Activated CD8-positive, alpha-beta memory T cell treated with anti-CD3 and anti-CD28 coated beads for 36 hours (primary cell): ENCODE data around the gene SFSWAP. TPM values are rescaled to one million over a fixed set of nuclear protein-coding genes. Genes with fewer than 3 reads are reported as not detected.

ENCODE experiments used
- CTCF ChIA-PET: fragments of 350-600 bp; sonication (Branson Sonifier 250); formaldehyde crosslinking; loops from one replicate; lab custom pipeline; 2021; ENCODE audit warnings: antibody characterized with exemption; lab: Charles Lee
- POLR2A ChIA-PET: fragments of 350-600 bp; sonication (Branson Sonifier 250); formaldehyde crosslinking; loops from one replicate; lab custom pipeline; 2021; ENCODE audit warnings: antibody characterized with exemption; lab: Charles Lee
- total RNA-seq, 2 experiments: library from RNA; stranded (reverse); gene quantifications; one replicate each; pipeline ENCODE4 v1.2.3, GENCODE V29; 2021

Gene SFSWAP
- total RNA-seq, 2 experiments from 2014 or later, result 54.4 to 55.3 TPM

DNA sequence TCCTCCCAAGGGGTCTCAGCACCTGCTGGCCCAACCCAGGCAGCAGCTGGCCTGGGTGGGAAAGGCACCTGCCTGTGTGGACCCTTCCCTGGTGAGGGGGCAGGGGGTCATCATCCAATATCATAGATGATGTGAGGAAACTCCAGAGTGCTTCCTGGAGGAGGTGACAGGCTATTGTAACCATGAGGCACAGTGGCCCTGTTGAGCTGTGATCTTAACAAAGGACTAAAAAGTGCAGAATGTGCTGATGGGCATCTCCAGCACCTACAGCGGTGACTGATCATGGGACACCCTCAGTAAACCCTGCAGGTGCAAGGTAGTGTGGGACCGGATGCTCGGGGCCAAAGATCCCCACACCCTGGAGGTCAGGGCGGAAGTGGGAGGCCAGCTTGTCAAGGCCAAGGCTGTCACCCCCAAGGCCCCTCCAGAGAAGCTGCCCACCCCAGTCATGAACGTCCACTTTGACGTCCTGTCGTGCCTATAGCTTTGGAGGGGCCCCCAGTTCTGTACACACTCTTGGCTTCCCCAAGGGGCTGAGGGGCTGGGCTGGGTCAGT lies 124.8 kb downstream of the SFSWAP start:
- CTCF ChIA-PET, result no interaction called here
- POLR2A ChIA-PET, result no interaction called here

DNA sequence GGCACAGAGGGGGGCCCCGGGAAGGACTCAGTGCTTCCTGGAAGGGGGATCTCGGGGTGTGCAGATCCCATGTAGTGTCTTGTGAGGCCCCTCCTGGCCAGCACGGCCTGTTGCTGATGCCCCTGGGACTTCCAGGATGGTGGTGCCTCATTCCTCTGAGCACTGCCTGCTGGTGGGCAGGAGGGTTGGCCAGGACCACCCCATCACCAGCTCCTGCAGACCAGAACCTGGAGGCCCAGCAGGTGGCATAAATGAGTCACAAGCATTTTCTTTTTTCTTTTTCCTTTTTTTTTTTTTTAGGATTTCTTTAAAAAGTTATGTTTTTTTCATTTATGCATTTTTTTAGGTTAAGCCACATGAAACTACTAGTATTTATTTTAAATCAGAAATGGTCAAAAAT lies 125.3 kb downstream of the SFSWAP start:
- CTCF ChIA-PET, result no interaction called here
- POLR2A ChIA-PET, result no interaction called here

DNA sequence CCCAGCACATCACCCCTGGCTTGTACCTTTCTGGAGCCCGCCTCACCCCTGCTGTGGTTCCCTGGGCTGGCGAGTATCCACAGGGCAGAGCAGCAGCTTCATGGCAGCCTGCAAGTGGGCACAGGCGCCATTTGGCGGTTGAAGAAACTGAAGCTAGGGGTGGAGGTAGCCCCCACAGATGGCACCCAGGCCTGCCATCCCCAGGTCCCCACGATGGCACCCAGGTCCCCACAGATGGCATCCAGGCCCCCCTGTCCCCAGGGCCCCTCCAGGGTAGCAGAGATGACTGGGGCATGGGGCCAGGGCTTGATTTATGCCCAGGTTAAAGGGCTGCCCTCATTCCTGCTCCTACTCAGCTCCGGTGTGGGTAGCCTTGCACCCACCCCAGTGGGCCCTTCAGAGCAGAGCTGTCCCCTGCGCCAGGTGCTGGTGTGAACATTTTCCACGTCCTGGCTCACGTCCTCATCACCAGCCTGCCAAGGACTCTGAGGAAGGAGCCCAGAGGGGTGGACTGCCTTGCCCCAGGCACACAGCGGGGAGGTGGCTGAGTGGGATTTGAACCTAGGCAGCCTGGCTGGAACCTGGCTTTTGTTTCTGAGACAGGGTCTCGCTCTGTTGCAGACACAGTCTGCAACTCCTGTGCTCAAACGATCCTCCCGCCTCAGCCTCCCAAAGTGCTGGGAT lies 126.0 kb downstream of the SFSWAP start:
- CTCF ChIA-PET, result no interaction called here
- POLR2A ChIA-PET, result no interaction called here

DNA sequence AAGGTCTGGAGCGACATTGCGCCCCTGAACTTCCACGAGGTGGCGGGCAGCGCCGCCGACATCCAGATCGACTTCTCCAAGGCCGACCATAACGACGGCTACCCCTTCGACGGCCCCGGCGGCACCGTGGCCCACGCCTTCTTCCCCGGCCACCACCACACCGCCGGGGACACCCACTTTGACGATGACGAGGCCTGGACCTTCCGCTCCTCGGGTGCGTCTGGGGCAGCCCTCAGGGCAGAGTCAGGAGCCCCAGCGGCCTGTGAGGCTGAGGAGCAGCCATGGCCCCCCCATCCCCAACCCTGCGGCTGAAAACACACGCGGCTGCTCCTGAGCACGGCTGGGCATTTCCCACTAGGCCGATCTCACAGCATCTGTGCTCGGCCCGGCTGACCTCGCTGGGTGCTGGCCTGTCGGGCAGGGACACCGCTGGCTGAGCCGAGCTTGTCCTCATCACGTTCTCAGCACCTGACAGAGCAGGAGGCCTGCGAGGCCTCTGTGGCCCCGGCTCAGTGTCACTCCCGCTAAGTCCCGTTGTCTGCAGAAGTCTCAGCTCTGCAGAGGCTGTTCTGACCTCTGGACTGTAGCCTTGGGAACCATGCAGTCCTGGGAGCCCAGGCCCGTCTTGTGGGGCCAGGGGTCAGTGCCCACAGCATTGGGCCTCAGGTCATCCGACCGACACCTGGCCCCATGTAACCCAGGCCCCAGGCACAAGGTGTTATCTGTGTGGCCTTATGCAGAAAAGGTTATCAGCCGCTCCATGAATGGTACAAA lies 129.9 kb downstream of the SFSWAP start:
- ChIA-PET POLR2A (no interaction called here), CTCF (no interaction called here)

DNA sequence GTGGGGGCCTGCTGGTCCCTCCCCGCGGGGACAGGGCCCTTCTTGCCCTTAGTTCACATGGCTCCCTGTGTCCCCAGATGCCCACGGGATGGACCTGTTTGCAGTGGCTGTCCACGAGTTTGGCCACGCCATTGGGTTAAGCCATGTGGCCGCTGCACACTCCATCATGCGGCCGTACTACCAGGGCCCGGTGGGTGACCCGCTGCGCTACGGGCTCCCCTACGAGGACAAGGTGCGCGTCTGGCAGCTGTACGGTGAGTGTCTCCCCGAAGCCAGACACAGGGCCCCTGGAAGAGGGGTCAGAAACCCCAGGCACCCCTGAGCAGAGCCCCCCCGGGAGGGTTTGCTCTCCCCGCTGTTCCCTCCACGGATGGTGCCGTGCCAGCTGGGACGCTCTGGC lies 130.7 kb downstream of the SFSWAP start:
- ChIA-PET CTCF (no interaction called here), POLR2A (no interaction called here)

GRCh38 chr12:131842169-131842568 lies 131.3 kb downstream of the SFSWAP start:
- CTCF ChIA-PET, result no interaction called here
- POLR2A ChIA-PET, result no interaction called here

DNA sequence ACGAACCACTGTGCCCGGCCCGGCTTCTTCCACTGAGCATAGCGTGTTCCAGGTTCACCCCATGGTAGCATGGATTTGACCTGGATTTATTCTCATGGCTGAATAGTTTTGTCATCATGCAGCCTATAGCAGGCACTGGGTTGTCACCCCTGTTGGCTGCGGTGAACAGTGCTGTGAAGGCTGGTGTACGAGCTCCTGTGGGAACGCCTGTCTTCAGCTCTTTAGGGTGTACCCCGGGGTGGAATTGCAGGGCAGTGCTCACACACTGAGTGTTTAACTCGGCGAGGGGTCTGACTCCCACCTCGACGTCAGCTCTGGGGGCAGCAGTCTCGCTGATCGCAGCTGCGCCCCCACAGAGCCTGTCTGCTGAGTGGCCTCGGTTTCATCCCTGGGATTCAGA lies 132.6 kb downstream of the SFSWAP start:
- POLR2A ChIA-PET, result no interaction called here
- CTCF ChIA-PET, result no interaction called here

DNA sequence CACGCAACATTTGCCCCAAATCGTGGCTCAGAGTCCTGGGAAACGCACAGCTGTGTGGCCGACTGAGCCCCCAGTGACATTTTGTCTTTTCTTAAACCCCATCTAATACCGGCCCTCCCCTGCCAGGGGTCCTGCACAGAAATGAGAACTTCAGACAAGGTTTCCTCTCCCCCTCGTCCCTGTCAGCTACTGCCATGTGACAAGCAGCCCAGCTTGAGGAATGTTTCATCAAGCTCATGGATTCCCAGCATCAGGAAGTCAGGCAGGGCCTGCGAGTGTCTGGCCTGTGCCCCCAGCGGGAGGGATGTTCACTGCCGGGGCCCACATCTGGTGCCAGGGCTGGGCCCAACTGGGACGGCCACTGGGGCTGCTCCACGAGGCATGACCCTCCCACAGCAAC lies 133.2 kb downstream of the SFSWAP start:
- CTCF ChIA-PET, result no interaction called here
- POLR2A ChIA-PET, result no interaction called here

DNA sequence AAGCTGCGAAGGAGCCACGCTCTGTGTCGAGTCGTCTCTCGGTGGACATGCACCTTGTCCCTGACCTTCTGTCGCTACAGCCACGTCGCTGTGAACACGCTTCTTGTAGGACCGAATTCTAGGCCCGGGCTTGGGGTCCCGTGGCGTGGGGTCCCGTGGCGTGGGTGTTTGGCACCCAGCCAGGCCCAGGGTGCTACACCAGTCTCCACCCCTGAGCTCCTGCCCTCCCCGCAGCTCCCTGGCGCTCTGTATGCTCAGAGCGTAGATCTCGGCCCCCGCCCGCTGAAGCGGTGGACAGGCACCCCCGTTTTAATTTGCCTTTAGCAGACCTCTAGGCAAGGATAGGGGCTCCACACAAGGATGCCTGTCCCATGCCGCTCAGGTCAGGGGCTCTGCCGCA lies 133.8 kb downstream of the SFSWAP start:
- ChIA-PET POLR2A (no interaction called here), CTCF (no interaction called here)

DNA sequence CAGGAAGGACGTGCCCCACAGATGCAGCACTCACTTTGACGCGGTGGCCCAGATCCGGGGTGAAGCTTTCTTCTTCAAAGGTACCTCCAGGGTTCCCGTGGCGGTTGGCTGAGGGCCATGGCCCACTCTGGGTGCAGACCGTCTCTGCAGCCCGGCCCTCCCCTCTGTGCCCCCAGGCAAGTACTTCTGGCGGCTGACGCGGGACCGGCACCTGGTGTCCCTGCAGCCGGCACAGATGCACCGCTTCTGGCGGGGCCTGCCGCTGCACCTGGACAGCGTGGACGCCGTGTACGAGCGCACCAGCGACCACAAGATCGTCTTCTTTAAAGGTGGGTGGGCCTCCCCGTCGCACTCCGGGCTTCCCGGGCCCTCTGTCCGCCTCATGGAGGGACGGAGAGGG lies 134.2 kb downstream of the SFSWAP start:
- ChIA-PET CTCF (no interaction called here), POLR2A (no interaction called here)

- CTCF ChIA-PET, result no interaction called here
- POLR2A ChIA-PET, result no interaction called here
Measured at GRCh38 chr12:131847456-131847855, 136.6 kb downstream of the SFSWAP start.

DNA sequence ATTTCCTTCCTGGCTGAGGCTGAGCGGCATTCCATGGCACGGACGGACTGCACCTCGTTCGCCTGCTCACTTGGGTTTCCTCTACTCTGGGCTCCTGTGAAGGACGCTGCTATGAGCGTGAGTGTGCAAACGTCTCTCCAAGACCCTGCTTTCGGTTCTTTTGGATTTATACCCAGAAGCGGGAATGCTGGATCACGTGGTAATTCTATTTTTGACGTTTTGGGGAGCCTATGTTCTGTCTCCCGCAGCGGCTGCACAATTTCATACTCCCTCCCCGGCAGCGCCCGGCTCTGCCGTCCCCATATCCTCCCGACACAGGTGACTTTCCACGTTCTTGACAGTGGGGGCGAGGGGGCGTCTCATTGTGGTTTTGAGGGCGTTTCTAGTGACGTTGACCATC lies 137.9 kb downstream of the SFSWAP start:
- ChIA-PET CTCF (no interaction called here), POLR2A (no interaction called here)

Other genes with a start within 250 kb of the SFSWAP start
- under 1 TPM; 0.21 to 0.51 TPM for gene MMP17, start 117.3 kb downstream of the SFSWAP start, total RNA-seq
- 10 to 100 TPM; 14.9 to 18.3 TPM for gene ULK1, start 183.5 kb downstream of the SFSWAP start, total RNA-seq
- 100 to 1,000 TPM; 110 to 112 TPM for gene PUS1, start 218.2 kb downstream of the SFSWAP start, total RNA-seq
- gene EP400, start 238.9 kb downstream of the SFSWAP start, total RNA-seq, result 10 to 100 TPM; 48.8 to 49.0 TPM